ENCODE results near the gene CYB561.

The CYB561 gene

DNA sequence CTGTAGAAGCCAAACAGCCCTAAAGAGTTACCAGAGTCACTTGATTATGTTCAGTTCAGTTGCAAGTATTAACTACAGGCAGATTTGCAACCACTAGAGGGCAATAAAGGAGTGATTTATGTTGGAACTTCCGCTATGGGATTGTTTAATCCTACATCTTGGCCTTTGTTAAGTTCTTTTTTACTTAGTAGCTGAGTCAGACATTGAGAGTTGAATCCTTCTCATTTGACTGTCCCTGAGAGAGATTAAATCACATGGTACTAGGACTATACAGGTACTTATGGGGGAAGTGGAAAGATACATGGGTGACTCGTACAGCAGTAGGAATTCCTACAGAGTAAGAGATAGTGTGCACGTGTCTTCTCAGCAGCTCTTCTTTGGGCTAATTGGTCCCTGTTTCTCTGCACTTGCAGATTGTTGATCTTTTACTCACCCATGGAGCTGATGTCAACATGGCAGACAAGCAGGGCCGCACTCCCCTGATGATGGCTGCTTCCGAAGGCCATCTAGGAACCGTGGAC, 40.3 kb downstream of the CYB561 start:
- peak; percentile 22 for DNase-seq

DNA sequence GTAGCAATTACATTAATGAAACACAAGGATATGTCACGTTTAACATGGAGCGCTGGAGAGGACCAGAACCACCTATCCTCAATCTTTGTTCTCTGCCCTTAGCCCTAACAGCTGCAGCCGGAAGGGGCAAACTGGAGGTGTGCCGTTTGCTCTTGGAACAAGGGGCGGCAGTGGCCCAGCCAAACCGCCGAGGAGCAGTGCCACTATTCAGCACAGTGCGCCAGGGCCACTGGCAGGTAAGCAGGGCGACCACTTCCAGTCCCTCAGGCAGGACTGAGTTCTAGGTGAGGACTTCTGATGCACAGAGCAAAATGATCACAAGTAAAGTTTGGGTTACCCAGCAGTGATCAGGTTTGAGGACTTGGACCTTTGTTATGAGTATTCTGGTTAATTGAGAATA, 41.1 kb downstream of the CYB561 start:
- no peak for DNase-seq

DNA sequence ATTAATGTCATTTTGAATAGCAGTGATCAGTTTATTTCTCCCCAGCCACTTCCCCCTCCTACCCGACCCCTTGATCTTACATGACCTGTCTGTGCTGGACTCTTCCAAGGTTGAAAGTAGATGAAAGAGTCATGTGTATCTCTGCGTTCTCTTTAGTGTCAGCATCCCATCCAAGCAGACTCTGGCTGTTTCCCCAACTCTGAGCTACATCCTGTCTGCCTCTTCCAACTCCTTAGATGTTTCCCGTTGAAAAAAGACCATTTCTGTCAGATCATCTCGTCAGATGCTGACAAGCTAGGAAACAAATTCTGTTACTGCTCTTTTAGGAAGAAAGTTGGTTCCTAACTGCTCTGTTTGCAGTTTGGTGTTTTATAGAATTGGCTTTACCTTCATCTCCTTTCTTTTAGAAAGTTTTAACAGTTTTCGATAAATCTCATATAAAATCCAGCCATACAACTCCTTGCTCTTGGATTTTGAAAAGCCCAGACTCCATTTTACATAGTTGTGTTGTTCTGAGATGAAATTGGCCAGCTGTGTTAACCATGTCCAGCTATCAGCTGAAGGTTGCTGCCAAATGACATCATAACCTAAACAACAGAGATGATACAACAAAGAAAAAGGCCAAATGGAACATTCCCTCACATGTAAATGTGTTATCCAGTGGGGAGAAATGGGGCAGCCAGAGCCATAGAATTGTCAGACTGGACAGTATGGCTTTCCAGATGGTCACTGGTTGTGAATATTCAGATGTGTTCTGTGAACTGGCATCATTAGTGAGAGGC, 43.5 kb downstream of the CYB561 start:
- no peak for DNase-seq

DNA sequence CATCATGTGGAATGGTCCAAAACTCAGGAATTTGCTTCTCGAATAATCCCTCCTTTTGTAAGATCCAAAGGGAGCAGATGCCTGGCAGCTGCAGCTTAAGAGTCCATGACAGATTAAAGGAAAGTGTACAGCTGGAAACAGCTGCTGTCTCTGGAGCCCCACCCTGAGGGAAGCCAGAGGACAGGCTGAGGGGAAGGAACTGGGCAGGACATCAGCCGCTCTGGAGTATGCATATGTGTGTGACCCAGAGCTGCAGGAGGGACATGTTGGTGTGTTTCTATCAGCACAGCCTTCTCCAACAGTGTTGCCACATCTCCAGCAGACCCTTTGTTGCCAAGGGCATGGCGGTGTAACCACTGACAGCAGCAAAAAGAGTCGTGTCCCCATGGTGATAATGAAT, 46.2 kb downstream of the CYB561 start:
- no peak for DNase-seq

DNA sequence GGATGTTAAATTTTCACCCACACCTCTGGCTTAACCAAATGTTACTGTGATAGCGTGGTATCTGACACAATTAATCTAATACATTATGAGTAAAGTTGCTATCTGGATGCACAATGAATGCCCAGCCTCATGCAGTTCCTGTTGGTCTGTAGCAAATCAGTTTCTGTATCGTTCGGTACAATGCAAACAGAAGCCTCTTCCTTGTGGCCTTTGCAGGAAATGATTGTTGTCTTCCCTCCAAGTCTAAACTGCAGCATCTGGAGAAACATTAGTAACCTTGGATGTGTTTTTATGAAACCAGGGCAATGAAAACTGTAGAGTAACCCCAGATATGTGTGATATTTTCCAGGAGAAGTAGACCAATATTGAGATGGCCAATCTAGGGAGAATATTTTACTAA, 46.8 kb downstream of the CYB561 start:
- no peak for DNase-seq

DNA sequence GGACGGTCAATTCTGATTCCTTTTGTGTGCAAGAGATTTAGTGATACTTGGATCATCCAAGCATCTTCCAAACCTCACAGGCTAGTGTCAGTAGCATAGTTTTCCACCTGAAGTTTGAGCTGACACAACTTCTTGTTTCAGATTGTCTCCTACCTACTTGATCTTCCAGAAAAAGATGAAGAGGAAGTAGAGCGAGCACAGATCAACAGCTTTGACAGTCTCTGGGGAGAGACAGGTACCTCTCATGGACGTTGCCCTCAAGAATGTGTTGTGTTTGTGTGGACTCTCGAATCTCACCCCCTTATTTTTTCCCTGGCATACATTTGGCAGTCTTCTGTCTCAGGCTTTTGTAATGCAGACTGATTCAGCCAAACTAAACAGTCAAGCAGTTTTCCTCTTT, 47.4 kb downstream of the CYB561 start:
- no peak for DNase-seq

DNA sequence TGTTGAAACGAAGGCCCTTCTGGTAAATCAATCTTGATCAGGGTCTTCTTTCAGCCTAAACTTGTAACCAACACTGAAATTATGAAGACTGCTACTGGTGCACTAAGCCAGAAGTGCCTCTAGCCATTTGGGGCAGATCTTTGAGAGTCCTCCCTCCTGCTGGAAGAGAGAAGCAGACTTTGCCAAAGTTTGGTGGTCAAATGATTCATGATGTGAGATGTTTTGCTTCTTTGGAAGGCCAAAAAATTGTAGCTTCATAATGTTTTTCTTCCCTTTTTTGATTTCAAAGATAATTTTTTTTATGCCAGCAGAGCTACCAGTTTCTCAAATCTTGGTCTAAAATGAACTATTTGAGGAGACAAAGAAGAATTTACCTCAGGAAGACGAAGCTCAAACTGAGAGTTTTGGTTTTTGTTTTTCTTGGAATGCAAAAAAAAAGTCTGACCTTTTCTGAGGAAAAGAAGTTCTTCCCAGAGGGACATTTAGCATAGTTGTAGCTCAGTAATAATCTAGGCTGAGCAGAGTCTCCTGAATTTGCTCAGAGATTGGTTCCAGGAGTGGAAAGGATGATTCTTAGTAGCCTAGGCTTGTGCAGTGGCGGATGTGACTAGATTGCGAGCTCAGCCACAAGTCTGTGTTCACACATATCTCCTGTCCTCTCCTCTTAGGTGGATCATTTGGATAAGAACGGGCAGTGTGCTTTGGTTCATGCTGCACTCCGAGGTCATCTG, 50.9 kb downstream of the CYB561 start:
- no peak for DNase-seq

DNA sequence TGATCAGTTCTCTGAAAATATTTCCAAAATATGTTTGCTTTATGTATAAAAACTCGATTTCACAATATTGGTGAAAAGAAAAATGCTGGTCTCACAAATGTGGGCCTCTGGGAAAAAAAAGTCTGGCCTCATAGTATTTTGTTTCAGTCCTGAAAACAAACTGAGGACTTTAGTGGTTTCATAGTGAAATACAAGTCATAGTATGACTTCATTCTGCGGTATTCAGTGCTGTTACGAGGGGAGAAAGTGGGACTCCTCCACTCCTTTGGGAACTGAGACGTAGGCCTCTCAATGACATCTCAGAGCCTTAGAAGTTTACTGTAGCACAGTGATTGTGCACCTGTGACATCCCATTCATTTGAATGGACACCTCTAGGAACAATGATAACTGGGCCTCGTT, 56.0 kb downstream of the CYB561 start:
- no peak for DNase-seq

DNA sequence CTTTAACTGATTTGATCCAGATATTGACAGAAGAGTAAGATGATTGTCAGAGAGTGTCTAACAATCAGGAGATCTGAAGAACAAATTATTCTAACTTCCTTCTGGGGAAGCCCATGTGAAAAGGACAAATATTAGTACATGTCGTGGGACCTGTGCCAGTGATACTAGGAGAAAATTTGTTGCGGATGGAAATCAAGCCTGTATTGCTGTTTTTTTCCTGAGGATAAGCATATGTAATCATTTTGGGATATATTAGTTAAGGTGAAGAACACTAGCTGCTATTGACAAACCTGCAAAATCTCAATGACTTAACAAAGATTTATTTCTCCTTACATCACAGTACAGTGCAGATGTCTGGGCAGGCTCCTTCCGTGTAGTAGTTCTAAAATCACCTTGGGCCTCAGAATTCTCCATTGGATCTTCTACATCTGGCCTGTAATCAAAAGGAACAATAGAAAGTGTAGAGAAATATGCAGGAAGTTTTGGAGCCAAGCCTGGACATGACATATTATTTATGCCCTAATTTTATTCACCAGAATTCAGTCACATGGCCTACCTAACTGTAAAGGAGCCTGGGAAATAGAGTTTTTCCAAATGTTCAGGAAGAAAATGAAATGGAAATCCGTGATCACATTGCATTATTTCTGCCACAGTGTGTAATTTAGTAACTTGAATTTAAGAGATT, 58.3 kb downstream of the CYB561 start:
- no peak for DNase-seq

DNA sequence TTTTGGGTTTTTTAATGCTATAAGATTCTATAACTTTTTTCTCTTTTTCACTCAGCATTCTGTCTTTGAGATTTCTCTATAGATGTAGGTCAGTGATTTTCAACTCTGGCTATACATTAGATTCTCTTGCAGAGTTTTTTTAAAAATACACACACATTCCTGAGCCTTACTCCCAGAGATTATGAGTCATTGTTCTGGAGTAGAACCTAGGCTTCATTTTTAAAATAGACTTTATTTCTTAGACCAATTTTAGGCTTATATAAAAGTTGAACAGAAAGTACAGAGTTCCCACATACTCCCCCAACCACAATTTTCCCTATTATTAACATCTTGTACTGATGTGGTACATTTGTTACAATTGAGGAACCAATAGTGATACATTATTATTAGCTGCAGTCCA, 63.3 kb downstream of the CYB561 start:
- no peak for DNase-seq
